NOMO-1 treated with dmso at 0.1 percent for 144 hours (cell line): Measurements from ENCODE around the gene DEFB114.

Experiments
- DNase-seq: peaks from one replicate; lab custom pipeline; 2025; ENCODE audit not compliant: unreplicated experiment; lab: John Stamatoyannopoulos, UW

DEFB114 gene

DNA sequence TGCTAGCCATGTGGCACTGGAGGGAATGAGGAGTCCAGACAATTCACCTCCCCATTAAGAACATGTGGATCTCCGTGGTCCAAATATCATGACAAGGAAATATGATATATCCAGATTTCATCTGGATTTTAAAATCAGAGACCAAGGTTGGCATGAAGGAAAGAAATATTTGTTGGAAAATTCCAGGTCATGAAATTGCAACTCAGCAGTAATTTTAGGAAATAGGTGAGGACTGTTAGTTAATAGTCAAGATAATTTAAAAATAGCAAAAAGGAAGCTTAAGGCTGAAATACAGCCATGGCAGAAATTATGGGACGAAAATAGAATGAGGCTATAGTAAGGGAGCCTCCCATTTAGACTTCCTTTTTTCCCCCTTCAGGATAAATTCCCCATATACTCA is 26.9 kb downstream of the DEFB114 start:
- no peak for DNase-seq

DNA sequence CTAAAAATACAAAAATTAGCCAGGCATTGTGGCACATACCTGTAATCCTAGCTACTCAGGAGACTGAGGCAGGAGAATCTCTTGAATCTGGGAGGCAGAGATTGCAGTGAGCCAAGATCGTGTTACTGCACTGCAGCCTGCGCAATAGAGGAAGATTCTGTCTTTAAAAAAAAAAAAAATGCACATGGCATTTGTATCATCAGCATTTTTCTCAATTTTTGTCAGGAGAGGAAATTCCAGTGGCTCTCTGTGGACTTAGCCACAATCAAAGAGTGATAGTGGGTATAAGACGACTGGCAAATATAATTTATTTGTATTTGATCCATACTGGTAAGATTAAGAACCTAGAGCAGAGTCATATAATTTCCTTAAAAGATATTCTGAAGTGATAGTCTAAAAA is 28.6 kb downstream of the DEFB114 start:
- DNase-seq, result no peak

DNA sequence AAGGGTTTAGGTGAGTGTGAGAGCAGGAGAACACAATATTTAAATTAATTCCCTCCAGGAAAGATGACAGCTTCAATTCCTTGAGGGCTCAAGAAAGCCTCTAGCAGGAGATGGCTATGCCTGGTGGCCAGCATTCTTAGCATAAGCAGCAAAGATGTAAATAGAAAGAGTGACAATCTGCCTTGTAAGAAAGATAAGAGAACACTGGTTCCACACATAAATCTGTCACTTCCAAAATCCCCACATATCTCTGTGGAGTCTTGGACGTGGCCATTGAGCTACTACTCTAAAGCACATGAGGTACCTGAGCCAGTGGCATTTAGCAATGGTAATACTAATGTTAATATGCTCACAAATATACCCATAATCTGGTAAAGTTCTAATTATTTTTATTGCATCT is 29.2 kb downstream of the DEFB114 start:
- DNase-seq, result no peak

DNA sequence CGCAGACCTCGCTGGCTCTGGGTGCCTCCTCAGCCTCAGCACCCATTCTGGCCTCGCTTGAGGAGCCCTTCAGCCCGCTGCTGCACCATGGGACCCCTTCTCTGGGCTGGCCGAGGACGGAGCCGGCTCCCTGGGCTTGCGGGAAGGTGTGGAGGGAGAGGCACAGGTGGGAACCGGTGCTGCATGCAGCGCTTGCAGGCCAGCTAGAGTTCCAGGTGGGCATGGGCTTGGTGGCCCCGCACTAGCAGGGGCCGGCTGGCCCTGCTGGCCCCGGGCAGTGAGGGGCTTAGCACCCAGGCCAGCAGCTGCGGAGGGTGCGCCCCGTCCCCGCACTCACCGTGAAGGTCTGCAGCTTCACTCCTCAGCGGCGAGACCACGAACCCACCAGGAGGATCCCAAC is 30.4 kb downstream of the DEFB114 start:
- no peak for DNase-seq

DNA sequence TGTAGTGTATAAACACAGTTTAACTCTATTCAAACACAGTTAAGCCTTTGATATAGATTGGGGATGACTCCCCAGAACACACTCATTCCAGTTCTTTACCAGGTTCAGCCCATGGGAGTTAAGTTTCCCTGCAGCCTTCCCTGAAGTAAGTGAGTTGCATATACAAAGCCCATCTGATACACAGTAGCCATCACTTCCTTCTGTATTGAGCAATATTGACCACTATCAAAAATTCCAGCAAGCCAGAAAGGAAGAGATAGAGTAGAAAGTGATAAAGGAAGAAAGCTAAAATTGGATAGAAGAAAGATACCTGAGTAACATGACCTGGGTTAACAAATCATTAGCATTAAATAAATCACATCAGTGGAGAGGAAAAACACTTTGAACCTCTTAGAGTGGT is 34.6 kb downstream of the DEFB114 start:
- DNase-seq, result no peak

DNA sequence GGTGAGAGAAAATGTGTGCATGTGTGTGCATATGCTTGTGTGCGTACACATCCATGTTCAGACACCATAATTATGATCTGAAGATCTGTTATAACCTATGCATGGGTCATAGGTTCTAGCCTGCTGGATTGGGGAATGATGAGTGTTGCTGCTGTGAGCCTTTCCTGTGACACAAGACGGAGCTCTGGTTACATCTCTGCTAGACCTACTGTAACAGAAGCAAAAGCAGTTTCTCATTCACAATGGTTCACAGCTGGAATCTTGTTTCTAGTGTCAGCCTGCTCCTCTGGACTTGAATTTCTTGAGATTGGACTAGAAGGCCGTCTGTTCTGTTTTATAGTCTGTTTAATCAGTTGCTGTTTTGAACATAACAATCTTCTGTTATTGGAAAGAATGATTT is 40.1 kb downstream of the DEFB114 start:
- no peak for DNase-seq

DNA sequence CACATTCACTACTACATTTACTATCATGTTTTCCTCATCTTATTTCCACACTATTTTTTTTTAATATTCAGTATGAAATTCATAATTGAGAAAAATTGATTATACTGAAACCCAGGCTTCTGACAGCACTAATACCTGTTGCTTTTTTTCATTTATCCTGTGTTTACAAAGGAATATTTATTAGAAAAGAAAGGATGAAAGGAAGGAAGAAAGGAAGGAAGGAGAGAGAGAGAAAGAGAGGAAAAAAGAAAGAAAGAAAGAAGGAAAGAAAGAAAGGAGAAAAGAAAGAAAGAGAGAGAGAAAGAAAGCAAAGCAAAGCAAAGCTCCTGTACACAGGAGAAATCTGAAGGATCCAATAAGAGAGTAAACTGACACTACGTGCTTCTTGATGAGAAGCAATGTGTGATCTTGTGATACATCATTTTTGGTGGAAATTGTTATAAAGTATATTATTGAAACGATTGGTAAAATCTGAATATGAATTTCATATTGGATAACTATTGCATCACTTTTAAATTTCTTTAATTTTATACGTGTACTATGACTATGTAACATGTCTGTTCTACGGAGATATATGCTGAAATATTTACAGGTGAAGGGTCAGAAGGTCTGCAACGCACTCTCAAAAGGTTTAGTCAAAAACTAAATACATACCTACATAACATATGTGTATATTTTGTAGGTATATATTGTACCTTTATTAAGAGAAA is 43.9 kb downstream of the DEFB114 start:
- DNase-seq, result no peak

DNA sequence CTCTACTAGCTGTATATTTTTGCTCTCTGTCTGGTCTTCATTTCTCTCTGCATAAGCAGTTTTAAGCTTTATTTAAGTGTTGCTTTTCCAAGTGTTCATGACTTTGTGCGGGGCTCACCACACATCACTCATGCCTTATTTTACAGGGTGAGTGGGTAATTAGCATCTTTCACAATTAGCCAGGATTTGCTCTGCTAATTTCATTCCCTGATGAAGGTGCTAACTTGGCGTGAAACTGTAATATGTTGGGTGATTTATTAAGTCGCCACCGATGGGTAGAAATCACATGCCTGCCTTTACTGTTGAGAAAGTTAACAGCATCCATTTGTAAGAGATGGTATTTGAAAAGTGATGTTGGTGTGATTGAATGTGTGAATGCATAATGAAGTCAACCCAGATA is 44.7 kb downstream of the DEFB114 start:
- no peak for DNase-seq

DNA sequence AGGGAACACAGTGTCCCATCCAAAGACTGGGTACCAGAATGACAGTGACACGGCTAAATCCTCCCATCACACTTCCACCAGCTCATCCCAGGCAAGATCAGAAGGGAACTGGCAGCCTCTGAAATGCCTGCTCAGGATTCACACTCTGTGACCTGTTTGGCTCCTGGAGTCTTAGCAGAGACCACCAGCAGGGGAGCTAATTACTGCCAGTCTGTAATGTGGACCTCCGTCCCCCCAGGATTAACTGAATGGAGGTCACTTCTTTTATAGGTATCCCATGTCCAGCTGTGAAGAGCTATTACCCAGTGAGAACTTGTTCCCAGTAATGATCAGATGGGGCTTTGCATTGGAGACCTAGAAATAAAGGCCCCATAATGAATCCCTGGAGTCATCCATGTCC is 45.2 kb downstream of the DEFB114 start:
- no peak for DNase-seq

DNA sequence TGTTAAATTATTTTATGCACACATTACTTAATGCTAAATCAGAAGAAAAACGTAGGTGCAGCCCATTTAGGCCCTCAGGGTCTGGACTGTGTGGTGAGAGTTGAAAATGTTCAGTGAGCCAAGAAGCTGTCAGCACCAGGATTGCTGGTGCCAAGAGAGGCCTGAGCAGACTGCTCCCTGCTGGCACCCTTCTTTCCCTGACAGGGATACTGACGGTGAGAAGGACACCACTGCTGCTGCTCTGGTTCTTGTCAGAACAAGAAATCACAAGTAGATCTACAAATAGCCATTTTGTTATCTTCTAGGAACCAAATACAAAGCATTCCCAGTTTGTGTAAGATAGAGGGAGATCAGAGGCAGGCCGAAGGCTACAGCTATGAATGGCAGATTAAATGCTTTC is 48.9 kb downstream of the DEFB114 start:
- no peak for DNase-seq

DNA sequence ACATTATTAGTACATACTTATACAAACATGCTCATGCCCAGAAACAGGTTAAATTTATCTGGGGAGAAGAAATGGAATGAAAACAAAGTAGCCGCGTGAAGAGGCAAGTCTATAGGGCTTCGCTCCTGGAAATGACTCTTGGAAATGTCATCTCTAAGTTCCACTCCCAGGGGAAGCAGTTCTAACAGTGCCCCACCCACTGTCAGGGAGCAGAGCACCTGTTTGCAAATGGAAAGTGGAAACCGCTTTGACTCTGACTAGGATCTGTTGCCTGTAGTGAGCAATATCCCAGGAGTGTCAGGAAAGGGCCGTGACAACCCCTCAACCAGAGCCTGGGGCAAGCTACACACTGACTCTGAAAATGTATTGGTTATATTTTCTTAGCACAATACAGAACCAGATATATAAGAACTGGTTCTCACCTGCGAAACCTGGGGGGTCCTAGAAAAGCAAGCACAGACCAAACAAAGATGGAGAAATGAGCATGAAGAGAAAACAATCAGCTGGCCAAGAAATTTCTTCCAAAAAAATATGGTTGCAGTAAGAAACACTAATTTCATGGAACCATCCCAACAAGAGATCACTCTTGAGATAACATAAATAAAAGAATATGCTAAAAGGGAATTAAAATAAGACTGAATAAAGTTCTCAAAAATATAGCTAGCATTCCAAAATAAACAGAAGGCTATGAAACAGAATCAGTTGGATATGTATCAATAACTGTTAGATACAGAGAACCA is 50.2 kb downstream of the DEFB114 start:
- DNase-seq, result no peak

DNA sequence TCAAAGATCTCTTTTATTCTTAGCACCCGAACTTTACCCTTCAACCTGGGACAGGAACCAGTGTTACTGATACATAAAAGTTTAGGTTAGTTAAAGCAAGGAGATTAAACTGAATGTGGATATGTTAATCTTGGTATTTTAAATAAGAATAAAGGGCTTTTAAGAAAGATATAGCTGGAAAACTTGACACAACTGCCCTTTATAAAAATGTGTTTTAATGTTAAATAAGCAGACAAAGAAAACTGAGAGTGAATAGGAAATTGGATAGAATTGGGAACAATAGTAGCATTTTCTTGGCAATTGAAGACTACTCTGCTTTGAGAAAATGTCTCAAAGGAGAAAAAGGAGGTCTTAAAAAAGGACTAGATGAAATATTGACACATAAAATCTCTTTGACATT is 51.8 kb downstream of the DEFB114 start:
- DNase-seq, result no peak

DNA sequence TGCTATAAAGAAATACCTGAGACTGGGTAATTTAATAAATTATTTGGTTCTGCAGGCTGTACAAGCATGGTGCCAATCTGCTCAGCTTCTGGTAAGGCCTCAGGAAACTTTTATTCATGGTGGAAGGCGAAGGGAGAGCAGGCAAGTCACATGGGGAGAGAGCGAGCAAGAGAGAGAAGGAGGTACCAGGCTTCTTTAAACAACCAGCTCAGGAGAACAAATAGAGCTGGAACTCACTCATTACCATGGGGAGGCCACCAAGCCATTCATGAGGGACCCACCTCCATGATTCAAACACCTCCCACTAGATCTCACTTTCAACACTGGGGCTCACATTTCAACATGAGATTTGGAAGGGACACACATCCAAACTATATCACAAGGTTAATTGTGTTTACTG is 52.7 kb downstream of the DEFB114 start:
- no peak for DNase-seq
